Measurements from ENCODE around the gene ONECUT3.

Gene ONECUT3

GRCh38 chr19:1810439-1811160, 57.3 kb downstream of the ONECUT3 start:
- H3K27ac ChIP-seq (ENCODE audit: poor library complexity, severe bottlenecking) = peak overlapping the region; percentile 40
- peaks cover 5% of the 10 kb centered on the region for H3K4me1 ChIP-seq (ENCODE audit: insufficient read depth, poor library complexity, severe bottlenecking)
- H3K27me3 ChIP-seq (ENCODE audit: insufficient read depth, poor library complexity, severe bottlenecking) = no peaks in the 10 kb centered on the region
- ATAC-seq (ENCODE audit: low read depth) (no peak), DNase-seq (ENCODE audit: low spot score) (no peak)
- H3K36me3 ChIP-seq (ENCODE audit: low read depth) = no peaks in the 10 kb centered on the region
- no peak for TF ChIP-seq CTCF (IDR thresholded peaks at IDR 0.05; ENCODE audit: poor library complexity, severe bottlenecking)
- H3K4me3 ChIP-seq (ENCODE audit: severe bottlenecking) = no peak overlapping the region
- H3K9me3 ChIP-seq (ENCODE audit: severe bottlenecking) = no peaks in the 10 kb centered on the region

GRCh38 chr19:1811472-1811894, 58.2 kb downstream of the ONECUT3 start:
- H3K9me3 ChIP-seq (ENCODE audit: severe bottlenecking) = no peaks in the 10 kb centered on the region
- peak; percentile 91 for DNase-seq (ENCODE audit: low spot score)
- H3K36me3 ChIP-seq (ENCODE audit: low read depth) = 0 out of 2 replicates have a peak, but pooled peaks cover 3% of the 10 kb centered on the region
- peak overlapping the region; percentile 40 for H3K27ac ChIP-seq (ENCODE audit: poor library complexity, severe bottlenecking)
- H3K4me3 ChIP-seq (ENCODE audit: severe bottlenecking) = peak overlapping the region; percentile 30
- no peaks in the 10 kb centered on the region for H3K27me3 ChIP-seq (ENCODE audit: insufficient read depth, poor library complexity, severe bottlenecking)
- H3K4me1 ChIP-seq (ENCODE audit: insufficient read depth, poor library complexity, severe bottlenecking) = peaks cover 5% of the 10 kb centered on the region
- no peak for TF ChIP-seq CTCF (IDR thresholded peaks at IDR 0.05; ENCODE audit: poor library complexity, severe bottlenecking)
- peak; percentile 20 for ATAC-seq (ENCODE audit: low read depth)

- H3K36me3 ChIP-seq (ENCODE audit: low read depth) = 0 out of 2 replicates have a peak, but pooled peaks cover 3% of the 10 kb centered on the region
- TF ChIP-seq CTCF (IDR thresholded peaks at IDR 0.05; ENCODE audit: poor library complexity, severe bottlenecking) = no peak
- ATAC-seq (ENCODE audit: low read depth) (peak; percentile 4), DNase-seq (ENCODE audit: low spot score) (no peak)
- H3K27me3 ChIP-seq (ENCODE audit: insufficient read depth, poor library complexity, severe bottlenecking) = no peaks in the 10 kb centered on the region
- peaks cover 5% of the 10 kb centered on the region for H3K4me1 ChIP-seq (ENCODE audit: insufficient read depth, poor library complexity, severe bottlenecking)
- peak within 1 kb of the TSS; percentile 40 for H3K27ac ChIP-seq (ENCODE audit: poor library complexity, severe bottlenecking)
- H3K9me3 ChIP-seq (ENCODE audit: severe bottlenecking) = no peaks in the 10 kb centered on the region
- peak within 1 kb of the TSS; percentile 30 for H3K4me3 ChIP-seq (ENCODE audit: severe bottlenecking)
Observed at GRCh38 chr19:1811942-1812425, 58.7 kb downstream of the ONECUT3 start, which contains the start of gene ATP8B3. ATP8B3 (minus strand) TSS chr19:1812276; CDS start chr19:1811736, 540 bp downstream.

GRCh38 chr19:1812426-1813191, 59.3 kb downstream of the ONECUT3 start:
- TF ChIP-seq CTCF (IDR thresholded peaks at IDR 0.05; ENCODE audit: poor library complexity, severe bottlenecking) = peak; percentile 54
- Histone ChIP-seq H3K27ac (ENCODE audit: poor library complexity, severe bottlenecking) (peak overlapping the region; percentile 40), H3K36me3 (ENCODE audit: low read depth) (0 out of 2 replicates have a peak, but pooled peaks cover 3% of the 10 kb centered on the region), H3K4me1 (ENCODE audit: insufficient read depth, poor library complexity, severe bottlenecking) (peaks cover 5% of the 10 kb centered on the region), H3K9me3 (ENCODE audit: severe bottlenecking) (no peaks in the 10 kb centered on the region), H3K4me3 (ENCODE audit: severe bottlenecking) (peak overlapping the region; percentile 30), H3K27me3 (ENCODE audit: insufficient read depth, poor library complexity, severe bottlenecking) (no peaks in the 10 kb centered on the region)
- peak; percentile 97 for DNase-seq (ENCODE audit: low spot score)
- ATAC-seq (ENCODE audit: low read depth) = peak; percentile 90

Measured in RWPE2 (cell line).